Fibroblast of lung (primary cell): ENCODE results near the gene ING2.

ENCODE experiments used
- EZH2 ChIP-seq: IDR thresholded peaks from 2 replicates; pipeline ENCODE4 v1.5.1; 2012; ENCODE audit warnings: low read length, control low read depth, mild to moderate bottlenecking; ENCODE audit errors: missing control alignments
- TF ChIP-seq, protein P1 (sequence below), 2 donors: IDR thresholded peaks in 1 of 2; conservative IDR thresholded peaks in 1 of 2; 1 replicate in 1 of 2; 2 replicates in 1 of 2; pipeline ENCODE4 v1.5.1; 2011 to 2012; ENCODE audit warnings: low read length in 2 of 2, control low read depth in 1 of 2, inconsistent platforms in 1 of 2, low read depth in 1 of 2, mild to moderate bottlenecking in 1 of 2

DNA sequence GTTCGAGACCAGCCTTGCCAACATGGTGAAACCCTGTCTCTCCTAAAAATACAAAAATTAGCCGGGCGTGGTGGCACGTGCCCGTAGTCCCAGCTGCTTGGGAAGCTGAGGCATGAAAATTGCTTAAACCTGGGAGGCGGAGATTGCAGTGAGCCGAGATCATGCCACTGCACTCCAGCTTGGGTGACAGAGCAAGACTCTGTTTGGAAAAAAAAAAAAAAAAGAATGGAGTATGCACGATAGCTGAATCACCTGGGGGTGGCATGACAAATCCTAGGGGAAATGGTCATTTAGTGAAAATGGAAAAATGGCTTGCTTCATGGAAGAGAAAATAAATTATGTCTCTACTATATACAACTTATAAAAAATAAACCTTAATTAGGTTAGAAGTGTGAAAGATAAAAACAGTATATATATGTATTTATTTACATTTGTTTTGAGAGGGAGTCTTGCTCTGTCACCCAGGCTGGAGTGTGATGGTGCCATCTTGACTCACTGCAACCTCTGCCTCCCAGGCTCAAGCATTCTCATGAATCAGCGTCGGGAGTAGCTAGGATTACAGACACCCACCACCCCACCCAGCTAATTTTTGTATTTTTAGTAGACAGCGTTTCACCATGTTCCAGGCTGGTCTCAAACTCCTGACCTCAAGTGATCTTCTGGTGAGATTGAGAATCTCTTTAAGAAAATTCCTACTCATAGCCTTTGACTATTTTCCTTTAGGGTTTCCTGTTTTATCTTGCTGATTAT, 19.3 kb upstream of the ING2 start:
- no peak for TF ChIP-seq EZH2
- TF ChIP-seq, protein P1, sequence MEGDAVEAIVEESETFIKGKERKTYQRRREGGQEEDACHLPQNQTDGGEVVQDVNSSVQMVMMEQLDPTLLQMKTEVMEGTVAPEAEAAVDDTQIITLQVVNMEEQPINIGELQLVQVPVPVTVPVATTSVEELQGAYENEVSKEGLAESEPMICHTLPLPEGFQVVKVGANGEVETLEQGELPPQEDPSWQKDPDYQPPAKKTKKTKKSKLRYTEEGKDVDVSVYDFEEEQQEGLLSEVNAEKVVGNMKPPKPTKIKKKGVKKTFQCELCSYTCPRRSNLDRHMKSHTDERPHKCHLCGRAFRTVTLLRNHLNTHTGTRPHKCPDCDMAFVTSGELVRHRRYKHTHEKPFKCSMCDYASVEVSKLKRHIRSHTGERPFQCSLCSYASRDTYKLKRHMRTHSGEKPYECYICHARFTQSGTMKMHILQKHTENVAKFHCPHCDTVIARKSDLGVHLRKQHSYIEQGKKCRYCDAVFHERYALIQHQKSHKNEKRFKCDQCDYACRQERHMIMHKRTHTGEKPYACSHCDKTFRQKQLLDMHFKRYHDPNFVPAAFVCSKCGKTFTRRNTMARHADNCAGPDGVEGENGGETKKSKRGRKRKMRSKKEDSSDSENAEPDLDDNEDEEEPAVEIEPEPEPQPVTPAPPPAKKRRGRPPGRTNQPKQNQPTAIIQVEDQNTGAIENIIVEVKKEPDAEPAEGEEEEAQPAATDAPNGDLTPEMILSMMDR (conservative IDR thresholded peaks at IDR 0.05 in 1 of 2, IDR thresholded peaks at IDR 0.05 in 1 of 2; ENCODE audit: low read depth in 1 of 2, low read length in 2 of 2), result no peak
